Fibroblast of gingiva (primary cell): ENCODE data around the gene ARF5.
A peak's percentile ranks its signal among the peaks of the same experiment; 100 is the strongest.
"Not testable (repeated sequence)": the region's sequence is repeated elsewhere in the genome, so short reads cannot be mapped to it uniquely, and the experiment has no call there.

Experiments
- DNase-seq: peaks from one replicate; pipeline ENCODE4 v3.0.0-alpha.2; 2011; ENCODE audit warnings: low read depth

The ARF5 gene

GRCh38 chr7:127588019-127588696 is at the start of gene ARF5:
ARF5 (plus strand) TSS chr7:127588411; CDS start chr7:127588499, 88 bp downstream.
- peak; percentile 80 for DNase-seq

GRCh38 chr7:127539116-127539515 is 49.1 kb upstream of the ARF5 start:
- DNase-seq: no peak

GRCh38 chr7:127540461-127540860 is 47.8 kb upstream of the ARF5 start:
- not testable (repeated sequence) for DNase-seq

- DNase-seq: no peak
These were observed 46.7 kb upstream of the ARF5 start for GRCh38 chr7:127541548-127541947.

GRCh38 chr7:127546313-127546712 is 41.9 kb upstream of the ARF5 start:
- DNase-seq: no peak

GRCh38 chr7:127550247-127550646 is 38.0 kb upstream of the ARF5 start:
- DNase-seq: no peak

GRCh38 chr7:127551941-127552340 is 36.3 kb upstream of the ARF5 start:
- no peak for DNase-seq

- no peak for DNase-seq
These were observed 31.8 kb upstream of the ARF5 start for GRCh38 chr7:127556404-127556803.

GRCh38 chr7:127557803-127558202 is 30.4 kb upstream of the ARF5 start:
- DNase-seq: no peak

GRCh38 chr7:127566242-127566641 is 22.0 kb upstream of the ARF5 start:
- no peak for DNase-seq

- not testable (repeated sequence) for DNase-seq
These were observed 20.2 kb upstream of the ARF5 start for GRCh38 chr7:127568034-127568433.

- DNase-seq: no peak
These were observed 16.3 kb upstream of the ARF5 start for GRCh38 chr7:127571741-127572505.

GRCh38 chr7:127578036-127578684 is 10.1 kb upstream of the ARF5 start:
- DNase-seq: peak; percentile 17

- DNase-seq: no peak
These were observed 9.4 kb upstream of the ARF5 start for GRCh38 chr7:127578711-127579275.

GRCh38 chr7:127580612-127581011 is 7.6 kb upstream of the ARF5 start:
- DNase-seq: no peak

- DNase-seq: peak; percentile 26
These were observed 6.5 kb upstream of the ARF5 start for GRCh38 chr7:127581716-127582115.

- no peak for DNase-seq
These were observed 5.8 kb upstream of the ARF5 start for GRCh38 chr7:127582361-127582760.

GRCh38 chr7:127584648-127585043 is 3.6 kb upstream of the ARF5 start:
- no peak for DNase-seq

- peak; percentile 82 for DNase-seq
These were observed 2.9 kb upstream of the ARF5 start, which contains the start of gene GCC1 for GRCh38 chr7:127585044-127585953. GCC1 (minus strand) TSS chr7:127585596; CDS start chr7:127585182, 414 bp downstream.

GRCh38 chr7:127586346-127586745 is 1.9 kb upstream of the ARF5 start:
- DNase-seq: no peak

GRCh38 chr7:127587663-127588018 is 570 bp upstream of the ARF5 start:
- DNase-seq: no peak
